ENCODE results near the gene UBR3. TPM values are rescaled to one million over a fixed set of nuclear protein-coding genes. Genes with fewer than 3 reads are reported as not detected.

UBR3 gene
- total RNA-seq, 1 experiment from 2014 or later: 48.9 TPM

DNA sequence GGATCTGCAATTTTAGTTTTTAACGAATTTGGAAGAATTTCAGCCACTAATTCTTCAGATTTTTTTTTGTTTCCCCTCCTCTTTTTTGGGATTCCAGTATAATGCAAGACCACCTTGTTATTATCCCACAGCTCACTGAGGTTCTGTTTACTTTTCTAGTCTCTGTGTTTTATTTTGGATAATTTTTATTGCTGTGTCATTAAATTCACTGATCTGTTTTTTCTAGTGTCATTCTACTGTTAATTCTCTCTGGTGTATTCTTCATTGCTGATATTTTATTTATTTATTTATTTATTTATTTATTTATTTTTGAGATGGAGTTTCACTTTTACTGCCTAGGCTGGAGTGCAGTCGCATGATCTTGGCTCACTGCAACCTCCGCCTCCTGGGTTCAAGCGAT lies 32.2 kb downstream of the UBR3 start:
- DNase-seq (ENCODE audit: low spot score): no peak
- Histone ChIP-seq H3K36me3 (ENCODE audit: insufficient read depth, low read length, poor library complexity, severe bottlenecking) (no peaks in the 10 kb centered on the region), H3K4me3 (ENCODE audit: low read depth, low read length, poor library complexity, severe bottlenecking) (no peak overlapping the region), H3K9me3 (ENCODE audit: low read depth, low read length, poor library complexity, severe bottlenecking) (no peaks in the 10 kb centered on the region), H3K27me3 (replicated peaks; ENCODE audit: insufficient read depth, low read depth, low read length, poor library complexity) (no peaks in the 10 kb centered on the region), H3K4me1 (ENCODE audit: insufficient read depth, low read length, poor library complexity, severe bottlenecking) (no peaks in the 10 kb centered on the region), H3K27ac (ENCODE audit: low read depth, low read length, poor library complexity, severe bottlenecking) (no peak overlapping the region)
- POLR2A ChIA-PET (ENCODE audit: low non-redundant PET): no interaction called here
- no TSS peak for BruUV-seq (replicated peaks)
- TF ChIP-seq, protein P1, sequence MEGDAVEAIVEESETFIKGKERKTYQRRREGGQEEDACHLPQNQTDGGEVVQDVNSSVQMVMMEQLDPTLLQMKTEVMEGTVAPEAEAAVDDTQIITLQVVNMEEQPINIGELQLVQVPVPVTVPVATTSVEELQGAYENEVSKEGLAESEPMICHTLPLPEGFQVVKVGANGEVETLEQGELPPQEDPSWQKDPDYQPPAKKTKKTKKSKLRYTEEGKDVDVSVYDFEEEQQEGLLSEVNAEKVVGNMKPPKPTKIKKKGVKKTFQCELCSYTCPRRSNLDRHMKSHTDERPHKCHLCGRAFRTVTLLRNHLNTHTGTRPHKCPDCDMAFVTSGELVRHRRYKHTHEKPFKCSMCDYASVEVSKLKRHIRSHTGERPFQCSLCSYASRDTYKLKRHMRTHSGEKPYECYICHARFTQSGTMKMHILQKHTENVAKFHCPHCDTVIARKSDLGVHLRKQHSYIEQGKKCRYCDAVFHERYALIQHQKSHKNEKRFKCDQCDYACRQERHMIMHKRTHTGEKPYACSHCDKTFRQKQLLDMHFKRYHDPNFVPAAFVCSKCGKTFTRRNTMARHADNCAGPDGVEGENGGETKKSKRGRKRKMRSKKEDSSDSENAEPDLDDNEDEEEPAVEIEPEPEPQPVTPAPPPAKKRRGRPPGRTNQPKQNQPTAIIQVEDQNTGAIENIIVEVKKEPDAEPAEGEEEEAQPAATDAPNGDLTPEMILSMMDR (conservative IDR thresholded peaks at IDR 0.05; ENCODE audit: low read depth, low read length): no peak
- no peak for TF ChIP-seq EZH2 (IDR thresholded peaks at IDR 0.05; ENCODE audit: borderline replicate concordance, low read depth, low read length, poor library complexity, severe bottlenecking)
- intact Hi-C loops (cut with micrococcal nuclease; ENCODE audit: unreplicated experiment): no loop called here
- CTCF ChIA-PET: interaction anchor here (0.6 kb wide), 1 partner anchor 42 kb away, joined by 11 read pairs; no protein-coding TSS in a partner anchor

DNA sequence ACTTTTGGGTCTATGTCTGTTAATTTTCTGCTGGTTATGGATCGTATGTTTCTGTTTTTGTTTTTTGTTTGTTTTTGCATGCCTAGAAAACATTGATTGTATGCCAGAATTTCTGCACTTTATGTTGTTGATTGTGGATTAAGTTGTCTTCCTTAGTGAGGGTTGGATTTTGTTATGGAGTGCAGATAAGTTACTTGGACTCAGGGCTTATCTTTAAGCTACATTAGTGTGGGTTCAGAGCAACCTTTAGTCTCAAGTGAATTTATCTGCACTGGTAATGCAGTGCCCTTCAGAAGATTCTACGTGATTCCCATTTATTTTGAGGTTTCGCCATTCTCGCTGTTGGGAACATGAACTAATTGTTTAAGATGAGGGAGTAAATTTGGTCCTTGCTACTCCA lies 32.9 kb downstream of the UBR3 start:
- BruUV-seq (replicated peaks): no TSS peak
- POLR2A ChIA-PET (ENCODE audit: low non-redundant PET): no interaction called here

DNA sequence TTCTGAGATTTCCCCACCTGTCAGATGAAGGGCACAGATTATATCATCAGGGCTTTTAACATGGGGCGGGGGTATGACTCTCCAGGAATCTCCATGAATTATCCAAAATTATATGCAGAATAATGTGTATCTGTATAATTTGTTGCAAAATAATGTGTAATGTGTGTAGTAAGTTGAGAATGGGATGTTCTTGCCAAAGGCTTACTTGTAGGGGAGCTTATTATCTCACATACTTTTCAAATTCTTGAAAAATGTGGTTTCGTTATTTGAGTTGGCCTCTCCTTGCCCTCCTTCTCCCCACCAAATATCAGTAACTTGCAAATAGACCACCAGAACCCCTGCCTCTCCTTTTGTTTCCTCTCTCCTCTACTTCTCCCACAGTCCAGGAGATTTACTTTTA lies 35.6 kb downstream of the UBR3 start:
- CTCF ChIA-PET: no interaction called here
- peaks cover 3% of the 10 kb centered on the region for H3K4me1 ChIP-seq (ENCODE audit: insufficient read depth, low read length, poor library complexity, severe bottlenecking)
- no peaks in the 10 kb centered on the region for H3K27me3 ChIP-seq (replicated peaks; ENCODE audit: insufficient read depth, low read depth, low read length, poor library complexity)
- BruUV-seq (replicated peaks): no TSS peak
- H3K27ac ChIP-seq (ENCODE audit: low read depth, low read length, poor library complexity, severe bottlenecking): no peak overlapping the region
- no peaks in the 10 kb centered on the region for H3K9me3 ChIP-seq (ENCODE audit: low read depth, low read length, poor library complexity, severe bottlenecking)
- H3K4me3 ChIP-seq (ENCODE audit: low read depth, low read length, poor library complexity, severe bottlenecking): no peak overlapping the region
- intact Hi-C loops (cut with micrococcal nuclease; ENCODE audit: unreplicated experiment): no loop called here
- no peaks in the 10 kb centered on the region for H3K36me3 ChIP-seq (ENCODE audit: insufficient read depth, low read length, poor library complexity, severe bottlenecking)
- DNase-seq (ENCODE audit: low spot score): no peak
- TF ChIP-seq, protein P1 (conservative IDR thresholded peaks at IDR 0.05; ENCODE audit: low read depth, low read length): no peak
- POLR2A ChIA-PET (ENCODE audit: low non-redundant PET): no interaction called here

More for the DNA sequence above, 32.9 kb downstream of the UBR3 start:
- intact Hi-C loops (cut with micrococcal nuclease; ENCODE audit: unreplicated experiment): no loop called here
- no peaks in the 10 kb centered on the region for H3K27me3 ChIP-seq (replicated peaks; ENCODE audit: insufficient read depth, low read depth, low read length, poor library complexity)
- DNase-seq (ENCODE audit: low spot score): no peak
- no peak overlapping the region for H3K4me3 ChIP-seq (ENCODE audit: low read depth, low read length, poor library complexity, severe bottlenecking)
- no peaks in the 10 kb centered on the region for H3K36me3 ChIP-seq (ENCODE audit: insufficient read depth, low read length, poor library complexity, severe bottlenecking)
- H3K9me3 ChIP-seq (ENCODE audit: low read depth, low read length, poor library complexity, severe bottlenecking): no peaks in the 10 kb centered on the region
- no peaks in the 10 kb centered on the region for H3K4me1 ChIP-seq (ENCODE audit: insufficient read depth, low read length, poor library complexity, severe bottlenecking)
- TF ChIP-seq, protein P1 (conservative IDR thresholded peaks at IDR 0.05; ENCODE audit: low read depth, low read length): no peak
- no peak for TF ChIP-seq EZH2 (IDR thresholded peaks at IDR 0.05; ENCODE audit: borderline replicate concordance, low read depth, low read length, poor library complexity, severe bottlenecking)
- CTCF ChIA-PET: no interaction called here
- H3K27ac ChIP-seq (ENCODE audit: low read depth, low read length, poor library complexity, severe bottlenecking): no peak overlapping the region

Data from A673 (cell line).